HG02943 (cell line): Measurements from ENCODE around the gene FAM174C.

Experiments
- ATAC-seq: cut with Tn5 transposase; IDR thresholded peaks from one replicate; pipeline ENCODE4 v1.9.1; 2021; ENCODE audit warnings: mild to moderate bottlenecking, low read depth, moderate library complexity; ENCODE audit not compliant: unreplicated experiment

Gene FAM174C

GRCh38 chr19:1271528-1272422 is 3.6 kb upstream of the FAM174C start:
- ATAC-seq = no peak

DNA sequence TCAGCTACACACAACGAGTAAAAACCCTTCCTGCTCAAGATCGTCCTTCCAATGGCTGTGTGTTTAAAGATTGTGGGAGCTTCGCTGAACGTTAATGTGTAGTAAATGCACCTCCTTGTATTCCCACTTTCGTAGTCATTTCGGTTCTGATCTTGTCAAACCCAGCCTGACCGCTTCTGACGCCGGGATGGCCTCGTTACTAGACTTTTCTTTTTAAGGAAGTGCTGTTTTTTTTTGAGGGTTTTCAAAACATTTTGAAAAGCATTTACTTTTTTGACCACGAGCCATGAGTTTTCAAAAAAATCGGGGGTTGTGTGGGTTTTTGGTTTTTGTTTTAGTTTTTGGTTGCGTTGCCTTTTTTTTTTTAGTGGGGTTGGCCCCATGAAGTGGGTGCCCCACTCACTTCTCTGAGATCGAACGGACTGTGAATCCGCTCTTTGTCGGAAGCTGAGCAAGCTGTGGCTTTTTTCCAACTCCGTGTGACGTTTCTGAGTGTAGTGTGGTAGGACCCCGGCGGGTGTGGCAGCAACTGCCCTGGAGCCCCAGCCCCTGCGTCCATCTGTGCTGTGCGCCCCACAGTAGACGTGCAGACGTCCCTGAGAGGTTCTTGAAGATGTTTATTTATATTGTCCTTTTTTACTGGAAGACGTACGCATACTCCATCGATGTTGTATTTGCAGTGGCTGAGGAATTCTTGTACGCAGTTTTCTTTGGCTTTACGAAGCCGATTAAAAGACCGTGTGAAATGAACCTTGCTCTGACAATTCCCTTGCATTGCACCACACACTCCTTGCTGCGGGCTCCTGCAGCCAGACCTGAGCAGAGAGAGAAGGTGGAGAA is 2.7 kb upstream of the FAM174C start:
- no peak for ATAC-seq

GRCh38 chr19:1273263-1274041 is 1.9 kb upstream of the FAM174C start:
- ATAC-seq = no peak

GRCh38 chr19:1274081-1274851 is 1.1 kb upstream of the FAM174C start:
- no peak for ATAC-seq

DNA sequence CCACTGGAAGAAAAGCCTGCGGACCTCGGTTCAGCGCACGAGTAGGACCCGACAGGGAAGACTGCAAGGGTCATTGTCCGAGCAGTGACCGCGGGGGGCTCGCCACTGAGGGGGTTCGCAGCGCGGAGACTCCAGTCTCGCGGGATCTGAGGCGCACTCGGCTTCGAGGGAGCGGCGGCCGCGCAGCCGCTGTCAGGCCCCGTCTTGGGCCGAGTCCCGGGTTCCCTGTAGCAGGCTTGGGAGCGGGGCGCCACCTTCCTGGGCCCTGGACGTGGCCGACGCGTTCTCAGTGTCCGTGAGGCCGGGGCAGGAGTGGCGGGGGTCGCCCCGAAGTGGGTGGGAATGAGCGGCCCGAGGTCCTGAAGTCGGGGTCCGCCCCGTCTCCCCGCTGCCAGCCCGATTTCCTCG is 474 bp upstream of the FAM174C start:
- peak; percentile 3 for ATAC-seq

GRCh38 chr19:1275976-1276627 is 772 bp downstream of the FAM174C start:
- ATAC-seq = no peak

DNA sequence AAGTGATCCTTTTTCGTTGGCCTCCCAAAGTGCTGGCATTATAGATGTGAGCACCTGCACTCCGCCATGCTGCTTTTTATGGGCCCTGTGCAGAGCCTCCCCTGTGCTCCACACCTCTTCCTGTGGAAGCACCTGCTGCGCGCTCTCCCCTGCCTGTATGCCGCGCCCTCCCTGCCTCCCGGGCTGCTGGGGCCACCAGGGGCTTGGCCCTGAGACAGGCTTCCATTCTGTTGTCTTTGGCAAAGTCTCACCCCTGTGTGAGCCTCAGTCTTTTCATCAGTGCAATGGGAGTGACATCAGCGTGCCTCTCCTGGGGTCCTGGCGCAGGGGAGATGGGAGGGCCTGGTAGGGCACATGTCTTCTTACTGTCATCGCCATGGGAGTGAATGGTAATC is 1.3 kb downstream of the FAM174C start:
- no peak for ATAC-seq

DNA sequence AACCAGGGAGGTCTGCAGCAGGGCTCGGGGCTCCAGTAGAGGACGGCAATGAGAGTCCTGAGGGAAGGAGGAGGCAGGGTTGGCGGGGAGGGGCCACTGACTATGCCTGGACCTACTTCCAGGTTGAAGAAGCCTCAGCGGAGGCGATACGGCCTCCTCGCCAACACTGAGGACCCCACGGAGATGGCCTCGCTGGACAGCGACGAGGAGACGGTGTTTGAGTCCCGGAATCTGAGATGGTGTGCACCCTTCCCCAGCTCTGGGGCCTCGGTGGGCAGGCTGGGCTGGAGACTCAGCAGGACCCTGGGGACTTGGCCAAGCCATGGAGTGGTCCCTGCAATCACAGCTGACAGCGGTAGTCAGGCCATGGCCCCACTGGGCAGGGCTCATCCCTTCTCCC is 1.7 kb downstream of the FAM174C start:
- ATAC-seq = no peak

DNA sequence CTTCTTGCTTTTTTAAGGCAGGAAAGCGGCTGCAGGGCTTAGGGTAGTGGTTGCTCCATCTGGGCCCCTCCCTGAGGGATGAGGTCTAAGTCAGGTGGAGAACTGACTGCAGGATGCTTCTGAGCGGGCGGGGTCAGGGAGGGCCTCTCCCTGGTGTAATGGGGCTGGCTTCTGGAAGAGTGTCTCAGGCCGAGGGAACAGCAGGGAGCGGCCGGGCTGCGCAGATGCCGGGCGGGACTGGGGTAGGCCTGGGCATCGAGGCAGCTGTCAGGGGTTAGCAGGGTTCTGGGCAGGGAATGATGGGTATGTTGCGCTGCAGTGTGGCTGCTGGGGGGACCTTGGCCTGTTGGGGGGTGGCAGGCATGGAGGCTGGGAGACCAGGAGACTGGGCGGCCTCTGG is 2.7 kb downstream of the FAM174C start:
- no peak for ATAC-seq

DNA sequence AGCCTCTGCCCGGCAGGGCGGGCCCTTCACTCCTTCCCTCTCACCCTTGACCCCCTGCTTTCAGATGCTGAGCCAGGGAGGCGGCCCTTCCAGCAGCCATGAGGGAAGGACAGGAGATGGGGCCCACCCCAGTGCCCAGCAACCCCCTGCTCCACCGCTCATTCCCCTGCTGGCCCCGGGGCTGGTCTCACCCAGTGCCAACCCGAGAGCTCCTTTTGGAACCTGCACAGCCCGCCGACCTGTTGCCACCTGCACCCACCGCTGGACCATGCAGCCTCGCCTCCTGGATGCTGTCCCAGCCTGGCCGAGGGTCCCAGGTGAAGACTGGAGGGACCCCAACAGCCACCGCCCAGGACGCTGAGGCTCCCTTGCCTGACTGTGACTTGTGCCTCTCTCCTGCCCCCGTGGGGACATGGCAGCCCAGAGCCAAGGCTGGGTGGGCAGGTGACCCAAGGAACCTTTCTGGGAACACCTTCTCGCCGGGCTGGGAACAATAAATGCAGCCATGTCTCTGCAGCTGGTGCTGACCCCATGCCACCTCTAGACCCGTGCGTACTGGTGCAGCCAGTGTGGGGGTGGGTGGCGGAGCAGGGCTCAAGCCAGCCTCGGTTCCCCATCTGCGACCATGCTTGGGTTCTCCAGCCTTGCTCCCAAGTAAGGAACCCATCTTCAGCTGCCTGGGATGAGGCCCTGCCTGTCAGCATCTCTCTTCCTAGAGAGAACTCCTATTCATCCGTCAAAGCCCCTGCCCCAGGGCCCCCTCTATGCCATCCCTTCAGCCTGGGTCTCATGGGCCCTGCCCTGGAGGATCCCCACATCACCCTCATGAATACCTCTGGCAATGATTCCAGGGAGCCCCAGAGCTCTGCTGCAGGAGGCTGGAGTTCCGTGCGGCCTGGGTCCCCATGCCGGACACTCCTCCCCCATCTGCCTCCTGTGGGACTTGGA is 3.7 kb downstream of the FAM174C start:
- no peak for ATAC-seq

- no peak for ATAC-seq
These were observed 4.5 kb downstream of the FAM174C start for GRCh38 chr19:1279782-1280341.

- ATAC-seq = no peak
These were observed 5.6 kb downstream of the FAM174C start for GRCh38 chr19:1280636-1281568.

DNA sequence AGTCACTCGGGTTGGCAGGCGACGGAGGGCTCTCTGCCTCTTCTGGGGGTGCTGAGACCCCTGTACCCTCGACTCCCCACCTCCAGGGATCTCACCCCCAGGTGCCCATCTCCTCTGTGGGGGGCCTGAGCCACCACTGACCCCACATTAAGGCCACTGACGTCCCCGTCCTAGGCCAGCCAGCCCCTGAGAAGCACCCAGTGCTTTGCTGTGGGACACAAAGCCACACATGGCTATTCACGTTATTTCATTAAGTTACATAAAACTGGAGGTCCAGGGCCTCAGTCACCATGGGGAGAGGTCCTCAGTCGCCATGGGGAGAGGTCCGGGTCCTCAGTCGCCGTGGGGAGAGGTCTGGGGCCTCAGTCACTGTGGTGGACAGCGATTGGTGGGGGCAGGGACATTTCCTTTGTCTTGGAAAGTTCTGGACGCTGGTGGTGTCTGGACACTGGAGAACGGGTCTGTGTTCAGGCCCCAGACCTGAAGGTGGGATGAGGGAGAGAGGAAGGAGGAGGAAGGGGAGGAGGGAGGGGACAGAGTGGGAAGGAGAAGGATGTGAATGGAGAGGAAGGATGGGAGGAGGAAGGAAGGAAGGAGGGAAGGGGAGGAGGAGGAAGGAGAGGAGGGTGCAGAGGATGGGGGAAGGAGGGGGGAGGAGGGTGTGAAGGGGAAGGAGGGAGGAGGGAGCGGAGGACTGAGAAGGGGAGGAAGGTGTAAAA is 6.4 kb downstream of the FAM174C start:
- ATAC-seq = no peak

- no peak for ATAC-seq
These were observed 7.4 kb downstream of the FAM174C start for GRCh38 chr19:1282588-1283206.

- no peak for ATAC-seq
These were observed 8.0 kb downstream of the FAM174C start for GRCh38 chr19:1283207-1283916.
